ENCODE measurements around the gene KLHDC4. TPM values are rescaled to one million over a fixed set of nuclear protein-coding genes. Genes with fewer than 3 reads are reported as not detected.
"Not testable (repeated sequence)": the region's sequence is repeated elsewhere in the genome, so short reads cannot be mapped to it uniquely, and the experiment has no call there.

Gene KLHDC4
- total RNA-seq, 1 donor from 2014 or later, result 20.4 TPM

GRCh38 chr16:87787451-87788091, 21.8 kb upstream of the KLHDC4 start:
- ATAC-seq, result not testable (repeated sequence)

GRCh38 chr16:87784812-87785211, 19.0 kb upstream of the KLHDC4 start:
- no peak for ATAC-seq

GRCh38 chr16:87782033-87782432, 16.2 kb upstream of the KLHDC4 start:
- no peak for ATAC-seq

- no peak for ATAC-seq
These were observed 14.7 kb upstream of the KLHDC4 start for GRCh38 chr16:87780385-87780989.

GRCh38 chr16:87778830-87779579, 13.2 kb upstream of the KLHDC4 start:
- peak; percentile 90 for ATAC-seq

- ATAC-seq, result peak; percentile 2
These were observed 12.7 kb upstream of the KLHDC4 start for GRCh38 chr16:87778476-87778829.

GRCh38 chr16:87773836-87774235, 8.1 kb upstream of the KLHDC4 start:
- not testable (repeated sequence) for ATAC-seq

- ATAC-seq, result not testable (repeated sequence)
These were observed 1.7 kb upstream of the KLHDC4 start for GRCh38 chr16:87767456-87767855.

GRCh38 chr16:87766485-87766797, 655 bp upstream of the KLHDC4 start:
- peak; percentile 3 for ATAC-seq

GRCh38 chr16:87765473-87765775, 362 bp downstream of the KLHDC4 start:
- peak; percentile 24 for ATAC-seq

- ATAC-seq, result peak; percentile 4
These were observed 950 bp downstream of the KLHDC4 start for GRCh38 chr16:87764600-87765472.

- ATAC-seq, result peak; percentile 26
These were observed 3.2 kb downstream of the KLHDC4 start for GRCh38 chr16:87762620-87763019.

GRCh38 chr16:87762071-87762571, 3.7 kb downstream of the KLHDC4 start:
- no peak for ATAC-seq

- no peak for ATAC-seq
These were observed 4.7 kb downstream of the KLHDC4 start for GRCh38 chr16:87761060-87761459.

- ATAC-seq, result no peak
These were observed 7.9 kb downstream of the KLHDC4 start for GRCh38 chr16:87757841-87758426.

GRCh38 chr16:87754535-87754934, 11.3 kb downstream of the KLHDC4 start:
- ATAC-seq, result no peak

- ATAC-seq, result no peak
These were observed 18.0 kb downstream of the KLHDC4 start for GRCh38 chr16:87747626-87748414.

GRCh38 chr16:87746178-87746577, 19.6 kb downstream of the KLHDC4 start:
- no peak for ATAC-seq

GRCh38 chr16:87744750-87745514, 20.9 kb downstream of the KLHDC4 start:
- ATAC-seq, result peak; percentile 53

- ATAC-seq, result no peak
These were observed 22.9 kb downstream of the KLHDC4 start for GRCh38 chr16:87742781-87743490.

All from esophagus mucosa (tissue), 1 donor.